ENCODE data around the gene RBM19.
"Not testable (repeated sequence)": the region's sequence is repeated elsewhere in the genome, so short reads cannot be mapped to it uniquely, and the experiment has no call there.

RBM19 gene

DNA sequence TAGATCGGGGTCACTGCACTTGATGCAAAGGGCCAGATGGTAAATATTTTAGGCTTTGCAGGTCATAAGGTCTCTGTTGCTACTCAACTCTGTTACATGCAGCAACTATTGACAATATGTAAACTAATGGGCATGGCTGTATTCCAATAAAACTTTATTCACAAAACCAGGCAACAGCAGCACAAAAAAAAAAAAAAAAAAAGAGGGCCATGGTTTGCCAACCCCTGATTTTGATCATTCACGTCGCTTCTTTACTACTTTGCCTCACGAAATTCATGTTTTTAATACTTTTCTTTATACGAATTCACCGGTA is 152.9 kb downstream of the RBM19 start:
- no peak for DNase-seq (ENCODE audit: extremely low read depth, low read depth)
- TF ChIP-seq, protein P1, sequence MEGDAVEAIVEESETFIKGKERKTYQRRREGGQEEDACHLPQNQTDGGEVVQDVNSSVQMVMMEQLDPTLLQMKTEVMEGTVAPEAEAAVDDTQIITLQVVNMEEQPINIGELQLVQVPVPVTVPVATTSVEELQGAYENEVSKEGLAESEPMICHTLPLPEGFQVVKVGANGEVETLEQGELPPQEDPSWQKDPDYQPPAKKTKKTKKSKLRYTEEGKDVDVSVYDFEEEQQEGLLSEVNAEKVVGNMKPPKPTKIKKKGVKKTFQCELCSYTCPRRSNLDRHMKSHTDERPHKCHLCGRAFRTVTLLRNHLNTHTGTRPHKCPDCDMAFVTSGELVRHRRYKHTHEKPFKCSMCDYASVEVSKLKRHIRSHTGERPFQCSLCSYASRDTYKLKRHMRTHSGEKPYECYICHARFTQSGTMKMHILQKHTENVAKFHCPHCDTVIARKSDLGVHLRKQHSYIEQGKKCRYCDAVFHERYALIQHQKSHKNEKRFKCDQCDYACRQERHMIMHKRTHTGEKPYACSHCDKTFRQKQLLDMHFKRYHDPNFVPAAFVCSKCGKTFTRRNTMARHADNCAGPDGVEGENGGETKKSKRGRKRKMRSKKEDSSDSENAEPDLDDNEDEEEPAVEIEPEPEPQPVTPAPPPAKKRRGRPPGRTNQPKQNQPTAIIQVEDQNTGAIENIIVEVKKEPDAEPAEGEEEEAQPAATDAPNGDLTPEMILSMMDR (IDR thresholded peaks at IDR 0.05; ENCODE audit: low read depth, low read length): no peak

GRCh38 chr12:113812411-113813228 is 153.5 kb downstream of the RBM19 start:
- TF ChIP-seq, protein P1 (IDR thresholded peaks at IDR 0.05; ENCODE audit: low read depth, low read length): no peak
- DNase-seq (ENCODE audit: extremely low read depth, low read depth): no peak

- DNase-seq (ENCODE audit: extremely low read depth, low read depth): not testable (repeated sequence)
These were observed 156.5 kb downstream of the RBM19 start for GRCh38 chr12:113809462-113810220.

GRCh38 chr12:113808095-113808951 is 157.8 kb downstream of the RBM19 start:
- TF ChIP-seq, protein P1 (IDR thresholded peaks at IDR 0.05; ENCODE audit: low read depth, low read length): no peak
- DNase-seq (ENCODE audit: extremely low read depth, low read depth): no peak

- TF ChIP-seq, protein P1 (IDR thresholded peaks at IDR 0.05; ENCODE audit: low read depth, low read length): no peak
- no peak for DNase-seq (ENCODE audit: extremely low read depth, low read depth)
These were observed 160.5 kb downstream of the RBM19 start for GRCh38 chr12:113805673-113806072.

DNA sequence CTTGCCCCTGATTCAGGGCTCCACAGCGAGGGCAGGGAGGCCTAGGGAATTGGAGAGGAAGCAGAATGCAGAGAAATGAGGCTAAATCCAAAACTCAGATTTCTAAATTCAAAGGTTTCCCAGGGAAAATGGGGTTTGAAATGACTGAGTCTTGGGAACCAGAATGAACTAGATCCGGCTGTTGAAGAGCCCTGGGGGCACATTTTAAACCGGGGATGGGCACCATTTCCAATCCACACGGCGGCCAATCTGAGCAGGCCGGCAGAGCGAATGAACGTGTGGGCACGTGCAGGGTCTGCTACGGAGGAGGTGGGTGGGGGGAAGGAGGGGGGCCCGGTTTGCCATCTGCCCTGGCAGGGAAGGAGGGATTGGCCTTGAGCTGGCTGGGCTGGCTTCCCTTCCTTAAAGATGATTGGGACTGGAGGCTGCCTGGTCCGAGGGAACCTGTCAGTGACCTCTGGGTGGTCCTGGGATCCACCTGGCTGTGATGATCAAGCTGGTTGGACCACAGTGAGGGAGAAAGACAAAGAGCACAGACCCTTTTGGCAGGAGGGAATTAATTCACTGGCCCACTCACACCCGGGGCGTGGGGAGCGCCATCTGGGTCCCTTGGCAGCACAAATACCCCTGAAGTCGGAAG is 161.0 kb downstream of the RBM19 start:
- no peak for DNase-seq (ENCODE audit: extremely low read depth, low read depth)
- TF ChIP-seq, protein P1 (IDR thresholded peaks at IDR 0.05; ENCODE audit: low read depth, low read length): no peak

DNA sequence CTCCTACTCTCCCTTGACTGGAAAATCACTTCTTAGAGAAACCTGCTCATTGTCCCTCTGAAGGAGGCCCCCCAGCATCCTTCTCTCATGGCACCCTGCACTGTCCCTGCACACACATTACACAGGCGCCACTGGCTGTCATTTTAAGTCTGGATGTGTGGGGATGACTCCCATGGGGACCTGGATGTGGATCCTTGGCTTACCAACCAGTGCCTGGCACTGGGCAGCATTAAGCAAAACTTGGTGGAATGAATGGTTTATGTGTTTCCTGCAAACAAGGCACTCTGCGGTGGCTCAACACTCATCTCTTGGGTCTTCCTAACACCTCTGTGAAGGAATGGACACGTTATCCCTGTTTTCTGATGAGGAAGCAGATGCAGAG is 162.4 kb downstream of the RBM19 start:
- no peak for DNase-seq (ENCODE audit: extremely low read depth, low read depth)
- TF ChIP-seq, protein P1 (IDR thresholded peaks at IDR 0.05; ENCODE audit: low read depth, low read length): no peak

Data from AG09319 (cell line).